Measurements from ENCODE around the gene HNRNPLL.
A peak's percentile ranks its signal among the peaks of the same experiment; 100 is the strongest.

HNRNPLL gene

DNA sequence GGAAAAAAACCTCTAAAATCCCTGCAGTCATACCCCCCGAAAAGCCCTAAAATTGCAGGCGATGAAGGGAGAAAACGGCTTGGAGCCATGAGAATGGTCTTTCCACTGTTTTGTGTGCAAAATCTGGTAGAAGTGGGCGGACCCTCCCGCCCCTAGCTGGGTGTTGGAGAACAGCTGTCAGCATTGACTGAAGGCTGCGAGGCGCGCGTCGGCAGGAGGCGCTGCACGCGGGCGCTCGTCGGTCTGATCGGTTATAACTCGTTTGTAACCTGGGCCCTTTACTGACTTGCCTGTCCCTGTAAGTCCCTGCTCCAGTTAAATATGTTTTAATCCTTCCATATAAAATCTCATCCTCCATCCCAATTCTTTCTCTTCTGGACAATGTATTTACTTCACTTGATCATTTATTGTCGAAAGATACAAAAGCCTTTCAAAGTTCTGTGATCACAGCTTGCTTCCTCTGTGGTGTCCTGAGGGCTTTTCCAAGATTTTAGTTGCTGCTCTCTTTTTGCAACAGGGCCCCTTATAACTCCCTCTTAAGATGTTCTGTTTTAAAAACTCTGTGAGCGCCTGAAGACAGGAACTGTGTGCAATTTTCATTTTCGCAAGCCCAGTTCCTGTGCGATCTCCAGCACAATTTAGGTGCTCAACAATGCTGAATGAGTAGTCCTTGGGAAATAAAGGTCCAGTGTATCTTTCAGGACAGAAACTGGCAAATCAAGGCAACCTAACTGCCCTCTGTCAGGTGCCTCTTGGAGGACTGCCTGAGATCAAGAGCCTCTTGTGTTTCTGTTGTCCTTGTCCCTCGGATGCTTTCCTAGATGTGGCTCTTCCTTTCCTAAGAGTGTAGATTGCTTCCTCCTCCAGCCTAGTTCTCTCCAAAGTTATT is 918 bp upstream of the HNRNPLL start:
- no peaks in the 10 kb centered on the region for H3K36me3 ChIP-seq (ENCODE audit: insufficient read depth)
- peak overlapping the region; percentile 50 for H3K4me2 ChIP-seq
- TF ChIP-seq, protein P1, sequence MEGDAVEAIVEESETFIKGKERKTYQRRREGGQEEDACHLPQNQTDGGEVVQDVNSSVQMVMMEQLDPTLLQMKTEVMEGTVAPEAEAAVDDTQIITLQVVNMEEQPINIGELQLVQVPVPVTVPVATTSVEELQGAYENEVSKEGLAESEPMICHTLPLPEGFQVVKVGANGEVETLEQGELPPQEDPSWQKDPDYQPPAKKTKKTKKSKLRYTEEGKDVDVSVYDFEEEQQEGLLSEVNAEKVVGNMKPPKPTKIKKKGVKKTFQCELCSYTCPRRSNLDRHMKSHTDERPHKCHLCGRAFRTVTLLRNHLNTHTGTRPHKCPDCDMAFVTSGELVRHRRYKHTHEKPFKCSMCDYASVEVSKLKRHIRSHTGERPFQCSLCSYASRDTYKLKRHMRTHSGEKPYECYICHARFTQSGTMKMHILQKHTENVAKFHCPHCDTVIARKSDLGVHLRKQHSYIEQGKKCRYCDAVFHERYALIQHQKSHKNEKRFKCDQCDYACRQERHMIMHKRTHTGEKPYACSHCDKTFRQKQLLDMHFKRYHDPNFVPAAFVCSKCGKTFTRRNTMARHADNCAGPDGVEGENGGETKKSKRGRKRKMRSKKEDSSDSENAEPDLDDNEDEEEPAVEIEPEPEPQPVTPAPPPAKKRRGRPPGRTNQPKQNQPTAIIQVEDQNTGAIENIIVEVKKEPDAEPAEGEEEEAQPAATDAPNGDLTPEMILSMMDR (conservative IDR thresholded peaks at IDR 0.05; ENCODE audit: low read depth, low read length): peak; percentile 95
- peak overlapping the region; percentile 91 for H3K4me3 ChIP-seq (IDR thresholded peaks at IDR 0.05; ENCODE audit: insufficient read depth, low read depth, low read length)
- peak overlapping the region; percentile 41; the same call in 1 of the 2 replicates for H3K9ac ChIP-seq
- H3K27me3 ChIP-seq (ENCODE audit: insufficient read depth, low read depth): no peaks in the 10 kb centered on the region
- no peaks in the 10 kb centered on the region for H4K20me1 ChIP-seq (ENCODE audit: insufficient read depth)
- peak overlapping the region; percentile 91 for H2AFZ ChIP-seq (ENCODE audit: low read depth)
- H3K27ac ChIP-seq: peak overlapping the region; percentile 39; the same call in 1 of the 2 replicates
- peaks cover 35% of the 10 kb centered on the region for H3K79me2 ChIP-seq (ENCODE audit: insufficient read depth, low read depth)
- H3K4me1 ChIP-seq (ENCODE audit: low read depth, poor library complexity, severe bottlenecking): peaks cover 73% of the 10 kb centered on the region

DNA sequence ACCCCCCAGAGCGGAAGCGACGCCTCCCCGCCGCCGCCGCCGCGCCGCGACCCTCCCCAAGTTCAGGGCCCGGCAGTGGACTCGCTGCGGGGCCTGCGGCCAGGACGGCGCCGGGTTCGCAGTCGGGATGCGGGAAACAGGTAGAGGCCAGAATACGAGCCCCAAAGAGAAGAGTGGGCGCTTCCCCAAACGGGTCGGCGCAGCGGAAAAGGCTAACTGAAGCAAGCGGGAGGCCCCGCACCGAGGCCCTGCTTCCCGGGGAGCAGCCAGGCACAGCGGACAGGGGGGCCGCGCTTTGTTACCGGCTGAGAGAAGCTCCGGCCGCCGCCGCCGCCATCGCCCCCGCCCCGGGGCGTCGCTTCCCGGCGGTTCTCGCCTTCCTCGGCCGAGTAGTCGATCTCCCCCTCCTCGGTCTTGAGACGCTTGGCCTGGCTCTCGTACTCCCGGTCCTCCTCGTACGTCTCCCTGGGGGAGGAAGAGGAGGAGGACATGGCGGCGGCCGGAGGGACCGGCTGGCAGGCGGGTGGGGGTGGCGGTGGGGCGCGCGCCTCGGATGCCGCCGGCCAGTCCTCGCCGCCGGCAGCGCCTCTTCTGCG is 494 bp downstream of the HNRNPLL start:
- TF ChIP-seq, protein P1 (conservative IDR thresholded peaks at IDR 0.05; ENCODE audit: low read depth, low read length): no peak
- H3K79me2 ChIP-seq (ENCODE audit: insufficient read depth, low read depth): peaks cover 49% of the 10 kb centered on the region

DNA sequence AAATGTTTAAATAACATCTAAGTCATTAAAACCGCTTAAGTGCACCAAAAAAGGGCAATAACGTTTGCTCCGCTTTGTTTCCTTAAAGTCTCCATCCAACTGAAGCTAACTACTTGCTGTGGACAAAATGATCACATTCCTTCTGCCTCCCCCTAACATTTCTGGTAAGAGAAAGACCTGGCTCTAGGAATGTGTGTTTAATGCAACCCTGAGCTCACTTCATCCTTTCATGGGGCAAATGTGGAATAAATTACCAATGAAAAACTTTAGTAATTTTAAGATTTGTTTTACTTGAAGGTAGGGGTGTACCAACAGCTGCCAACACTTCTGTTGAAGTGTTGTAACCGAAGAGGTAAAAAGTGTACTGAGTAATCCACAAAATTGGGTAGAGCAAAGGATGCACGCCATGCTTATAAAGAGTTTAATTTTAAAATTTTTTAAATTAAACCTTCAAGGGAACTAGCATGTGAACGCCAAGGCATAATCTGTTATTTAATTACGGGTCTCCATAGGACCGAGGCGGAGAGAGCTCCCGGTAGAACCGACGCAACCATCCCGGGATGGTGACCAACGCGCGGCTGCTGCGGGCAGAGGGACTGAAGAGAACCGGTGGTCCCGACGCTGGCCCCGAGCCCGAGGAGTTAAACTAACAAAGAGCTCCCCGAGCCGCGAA is 1.1 kb downstream of the HNRNPLL start:
- H3K9ac ChIP-seq: peak overlapping the region; percentile 60
- H3K36me3 ChIP-seq (ENCODE audit: insufficient read depth): no peaks in the 10 kb centered on the region
- TF ChIP-seq, protein P1 (conservative IDR thresholded peaks at IDR 0.05; ENCODE audit: low read depth, low read length): no peak
- no peaks in the 10 kb centered on the region for H3K27me3 ChIP-seq (ENCODE audit: insufficient read depth, low read depth)
- peaks cover 55% of the 10 kb centered on the region for H3K79me2 ChIP-seq (ENCODE audit: insufficient read depth, low read depth)
- no peak overlapping the region; the same call in 1 of the 2 replicates for H3K27ac ChIP-seq
- peaks cover 60% of the 10 kb centered on the region for H3K4me1 ChIP-seq (ENCODE audit: low read depth, poor library complexity, severe bottlenecking)
- no peaks in the 10 kb centered on the region for H4K20me1 ChIP-seq (ENCODE audit: insufficient read depth)
- H3K4me2 ChIP-seq: peak overlapping the region; percentile 76
- peak overlapping the region; percentile 64 for H3K4me3 ChIP-seq (IDR thresholded peaks at IDR 0.05; ENCODE audit: insufficient read depth, low read depth, low read length)
- peak overlapping the region; percentile 91; the same call in 1 of the 2 replicates for H2AFZ ChIP-seq (ENCODE audit: low read depth)

More for the DNA sequence above, 494 bp downstream of the HNRNPLL start:
- no peaks in the 10 kb centered on the region for H3K36me3 ChIP-seq (ENCODE audit: insufficient read depth)
- H3K4me1 ChIP-seq (ENCODE audit: low read depth, poor library complexity, severe bottlenecking): peaks cover 60% of the 10 kb centered on the region
- H3K27ac ChIP-seq: peak overlapping the region; percentile 39
- H3K4me3 ChIP-seq (IDR thresholded peaks at IDR 0.05; ENCODE audit: insufficient read depth, low read depth, low read length): peak overlapping the region; percentile 64
- H3K4me2 ChIP-seq: peak overlapping the region; percentile 76
- H2AFZ ChIP-seq (ENCODE audit: low read depth): peak overlapping the region; percentile 91
- H3K27me3 ChIP-seq (ENCODE audit: insufficient read depth, low read depth): no peaks in the 10 kb centered on the region
- H3K9ac ChIP-seq: peak overlapping the region; percentile 60
- no peaks in the 10 kb centered on the region for H4K20me1 ChIP-seq (ENCODE audit: insufficient read depth)

DNA sequence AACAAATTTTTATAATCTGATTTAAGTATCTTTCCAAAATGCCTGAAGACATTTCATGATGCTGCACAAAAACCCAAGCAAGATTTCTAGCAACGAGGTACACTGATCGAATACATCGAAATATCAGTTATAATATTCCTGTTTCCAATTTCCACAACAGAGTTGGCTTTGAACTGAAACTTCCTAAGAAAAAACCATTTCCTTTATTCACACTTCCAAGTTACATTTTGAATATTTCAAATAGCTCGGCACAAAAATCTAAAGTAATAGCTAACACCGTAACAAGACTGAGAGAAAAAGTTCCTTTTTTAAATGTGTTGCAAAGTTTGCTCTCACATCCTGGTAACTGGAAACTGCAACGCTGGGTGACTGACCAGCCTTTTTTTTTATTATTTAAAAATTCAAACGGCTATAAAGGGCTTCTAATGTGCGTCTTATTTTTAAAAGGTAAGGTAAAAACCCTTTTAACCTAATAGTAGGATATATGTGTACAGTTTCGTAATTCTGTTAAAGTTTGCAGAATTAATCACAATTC is 1.7 kb downstream of the HNRNPLL start:
- Histone ChIP-seq H3K27me3 (ENCODE audit: insufficient read depth, low read depth) (no peaks in the 10 kb centered on the region), H3K27ac (no peak overlapping the region), H2AFZ (ENCODE audit: low read depth) (no peak overlapping the region), H3K4me1 (ENCODE audit: low read depth, poor library complexity, severe bottlenecking) (peaks cover 60% of the 10 kb centered on the region), H3K4me2 (peak overlapping the region; percentile 76), H4K20me1 (ENCODE audit: insufficient read depth) (no peaks in the 10 kb centered on the region), H3K79me2 (ENCODE audit: insufficient read depth, low read depth) (peaks cover 61% of the 10 kb centered on the region), H3K36me3 (ENCODE audit: insufficient read depth) (no peaks in the 10 kb centered on the region), H3K9ac (peak overlapping the region; percentile 60; the same call in 1 of the 2 replicates), H3K4me3 (IDR thresholded peaks at IDR 0.05; ENCODE audit: insufficient read depth, low read depth, low read length) (no peak overlapping the region)
- TF ChIP-seq, protein P1 (conservative IDR thresholded peaks at IDR 0.05; ENCODE audit: low read depth, low read length): no peak

Data from KMS-11 (cell line).